Sigmoid colon (tissue), 7 donors: ENCODE measurements around the gene MRAP2. TPM values are rescaled to one million over a fixed set of nuclear protein-coding genes. Genes with fewer than 3 reads are reported as not detected.
"Not testable (repeated sequence)": the region's sequence is repeated elsewhere in the genome, so short reads cannot be mapped to it uniquely, and the experiment has no call there.

Source experiments
- DNase-seq: peaks from one replicate; pipeline ENCODE4 v3.0.0-alpha.2; 2019
- H3K27ac ChIP-seq, 4 donors: fragments of 200-600 bp; sonication (generic); one replicate each; pipeline ENCODE4 v1.5.1; 2016 to 2019; ENCODE audit warnings: mild to moderate bottlenecking in 1 of 4
- H3K27me3 ChIP-seq, 3 donors: fragments of 200-600 bp; sonication (generic); one replicate each; pipeline ENCODE4 v1.5.1; 2019; ENCODE audit warnings: mild to moderate bottlenecking in 1 of 3
- H3K36me3 ChIP-seq, 4 donors: fragments of 200-600 bp; sonication (generic); one replicate each; pipeline ENCODE4 v1.5.1; 2016 to 2019
- H3K4me1 ChIP-seq, 4 donors: fragments of 200-600 bp; sonication (generic); one replicate each; pipeline ENCODE4 v1.5.1; 2017 to 2019
- H3K4me3 ChIP-seq, 4 donors: fragments of 200-600 bp; sonication (generic); one replicate each; pipeline ENCODE4 v1.5.1; 2017 to 2019; ENCODE audit warnings: mild to moderate bottlenecking in 2 of 4, moderate library complexity in 1 of 4
- H3K9me3 ChIP-seq, 4 donors: fragments of 200-600 bp in 3 of 4; sonication (generic) in 3 of 4; one replicate each; pipeline versions ENCODE4 v1.5.1 to v1.6.1; 2013 to 2019
- CTCF ChIP-seq, 4 experiments: fragments of 450-650 bp in 3 of 4; fragments of 200-600 bp in 1 of 4; IDR thresholded peaks; one replicate each; pipeline ENCODE4 v1.5.1; 2016 to 2019; ENCODE audit warnings: antibody characterized with exemption in 4 of 4, mild to moderate bottlenecking in 3 of 4, moderate library complexity in 2 of 4
- EP300 ChIP-seq, 4 donors: sonication (generic); formaldehyde crosslinking; IDR thresholded peaks; one replicate each; pipeline ENCODE4 v1.6.1; 2017; ENCODE audit warnings: antibody characterized with exemption in 4 of 4
- POLR2A ChIP-seq, 2 donors: fragments of 450-650 bp; IDR thresholded peaks; one replicate each; pipeline ENCODE4 v1.6.1; 2016; ENCODE audit warnings: antibody characterized with exemption in 2 of 2, mild to moderate bottlenecking in 2 of 2, moderate library complexity in 2 of 2
- POLR2AphosphoS5 ChIP-seq, 4 donors: sonication (generic); formaldehyde crosslinking; IDR thresholded peaks; one replicate each; pipeline ENCODE4 v1.6.1; 2017; ENCODE audit warnings: antibody characterized with exemption in 4 of 4
- WGBS, 2 donors: extraction: QIAGEN DNeasy Blood & Tissue Kit; methylation state at CpG; one replicate each; pipeline ENCODE4 v1.1.7; 2013; 5-methylcytosine and 5-hydroxymethylcytosine counted together
- intact Hi-C: fragments of 100-400 bp; cut with DNase I; formaldehyde crosslinking; loops from one replicate; pipeline ENCODE4 v1.15.1; 2023
- polyA plus RNA-seq, 3 donors: library from polyadenylated mRNA; stranded (reverse); fragments of 200-250 nt; gene quantifications; one replicate each; pipeline ENCODE4 v1.2.3, GENCODE V29; 2013
- total RNA-seq, 4 donors: library from RNA; depleted of rRNA; stranded (reverse); fragments of >200 nt; gene quantifications; one replicate each; pipeline ENCODE4 v1.1.0, GENCODE V29; 2016
- donor health status: healthy with polysubstance abuse.
- donor health status: Bipolar disorder and iron deficiency.
- donor health status: healthy.

The MRAP2 gene
- total and polyA plus RNA-seq, 7 donors = 0.16 to 7.4 (median 1.8) TPM

DNA sequence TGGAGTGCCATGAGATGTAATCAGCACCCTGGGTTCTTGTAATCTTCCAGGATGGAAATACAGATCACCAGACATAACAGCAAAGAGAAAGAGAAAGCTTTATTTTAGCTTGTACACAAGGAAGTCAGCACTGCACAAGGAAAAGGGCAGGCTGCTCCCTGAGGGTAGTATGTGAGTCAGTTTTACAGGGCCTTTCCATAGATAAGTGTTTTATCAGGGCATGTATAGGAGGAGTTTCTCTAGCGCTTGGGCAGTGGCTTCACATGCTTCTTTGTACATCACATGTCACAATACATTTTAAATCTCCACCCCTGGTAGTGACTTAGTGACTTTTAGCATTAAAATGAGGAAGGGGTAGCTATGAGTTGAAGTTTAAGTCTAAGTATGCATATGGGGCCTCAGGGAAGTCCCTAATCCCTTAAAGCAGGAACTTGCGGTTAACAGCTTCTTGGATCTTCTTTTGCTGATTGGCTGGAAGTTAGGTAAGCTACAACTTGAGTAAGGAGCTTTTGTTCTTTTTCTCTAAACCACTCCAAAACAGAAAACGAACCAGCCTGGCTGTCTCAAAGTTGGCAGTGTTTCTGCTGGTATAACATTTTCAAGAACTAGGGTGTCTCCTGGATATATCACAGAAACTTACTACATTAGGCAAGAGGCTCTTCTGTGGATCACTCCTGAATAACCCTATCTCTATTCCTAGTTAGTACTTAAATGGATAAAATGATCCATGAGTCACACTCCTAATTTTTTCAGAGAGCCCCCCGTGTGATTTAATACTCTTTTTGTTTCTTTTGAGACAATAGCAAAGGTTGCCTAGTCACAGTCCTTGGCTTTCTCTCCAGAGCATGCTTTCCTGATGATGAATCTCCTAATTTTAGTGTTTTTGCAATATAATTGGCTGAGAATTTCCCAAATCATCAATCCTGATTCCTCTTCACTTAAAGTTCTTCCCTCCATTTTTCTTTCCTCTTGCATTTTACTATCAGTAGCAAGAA lies 60.2 kb downstream of the MRAP2 start:
- Histone ChIP-seq H3K4me3 (no peak overlapping the region), H3K27me3 (no peaks in the 10 kb centered on the region), H3K27ac (no peak overlapping the region), H3K36me3 (no peaks in the 10 kb centered on the region), H3K9me3 (no peaks in the 10 kb centered on the region), H3K4me1 (no peaks in the 10 kb centered on the region)
- TF ChIP-seq EP300 (IDR thresholded peaks at IDR 0.05) (no peak), POLR2AphosphoS5 (IDR thresholded peaks at IDR 0.05) (no peak), CTCF (IDR thresholded peaks at IDR 0.05) (no peak), POLR2A (IDR thresholded peaks at IDR 0.05) (no peak)
- intact Hi-C loops = no loop called here
- no peak for DNase-seq
- WGBS, 2 donors = 73 to 76% methylated on average over 4 of the region's 4 CpGs

- intact Hi-C loops = no loop called here
- Histone ChIP-seq H3K4me1 (no peaks in the 10 kb centered on the region), H3K4me3 (no peak overlapping the region), H3K27ac (no peak overlapping the region), H3K36me3 (no peaks in the 10 kb centered on the region), H3K9me3 (no peaks in the 10 kb centered on the region), H3K27me3 (no peaks in the 10 kb centered on the region)
- no peak for TF ChIP-seq EP300 (IDR thresholded peaks at IDR 0.05)
- no peak for DNase-seq
Observed at GRCh38 chr6:84095156-84095555, 61.6 kb downstream of the MRAP2 start.

- Histone ChIP-seq H3K36me3 (no peaks in the 10 kb centered on the region), H3K9me3 (no peaks in the 10 kb centered on the region), H3K27ac (no peak overlapping the region), H3K27me3 (no peaks in the 10 kb centered on the region), H3K4me3 (no peak overlapping the region), H3K4me1 (no peaks in the 10 kb centered on the region)
- DNase-seq = no peak
- intact Hi-C loops = no loop called here
- WGBS, 2 donors = 24 to 26% methylated on average over 1 of the region's 1 CpG
- TF ChIP-seq CTCF (IDR thresholded peaks at IDR 0.05) = no peak
- no peak for TF ChIP-seq POLR2A (IDR thresholded peaks at IDR 0.05)
- no peak for TF ChIP-seq EP300 (IDR thresholded peaks at IDR 0.05)
- TF ChIP-seq POLR2AphosphoS5 (IDR thresholded peaks at IDR 0.05) = no peak
Observed at GRCh38 chr6:84103029-84103428, 69.5 kb downstream of the MRAP2 start.

- H3K27ac ChIP-seq, intact Hi-C loops, H3K27me3 ChIP-seq, H3K36me3 ChIP-seq, DNase-seq, H3K9me3 ChIP-seq, H3K4me3 ChIP-seq, H3K4me1 ChIP-seq: not testable (repeated sequence)
- 82 to 88% methylated on average over 3 of the region's 3 CpGs for WGBS, 2 donors
Observed at GRCh38 chr6:84105215-84105924, 71.8 kb downstream of the MRAP2 start.

DNA sequence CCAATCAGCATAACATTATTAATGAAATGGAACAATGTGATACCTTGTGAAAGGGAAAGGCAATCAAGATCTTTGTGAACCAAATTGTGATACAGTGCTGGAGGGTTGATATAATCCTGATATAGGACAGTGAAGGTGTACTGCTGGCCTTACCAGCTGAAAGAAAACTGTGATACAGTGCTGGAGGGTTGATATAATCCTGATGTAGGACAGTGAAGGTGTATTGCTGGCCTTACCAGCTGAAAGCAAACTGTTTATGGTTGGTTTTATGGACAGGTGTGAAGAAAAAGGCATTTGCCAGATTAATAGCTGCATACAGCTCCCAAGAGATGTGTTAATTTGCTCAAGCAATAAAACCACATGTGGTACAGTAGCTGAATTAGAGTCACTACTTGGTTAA lies 73.9 kb downstream of the MRAP2 start:
- H3K4me1 ChIP-seq = no peaks in the 10 kb centered on the region
- no peaks in the 10 kb centered on the region for H3K27me3 ChIP-seq
- TF ChIP-seq POLR2A (IDR thresholded peaks at IDR 0.05) (no peak), EP300 (IDR thresholded peaks at IDR 0.05) (no peak), CTCF (IDR thresholded peaks at IDR 0.05) (no peak), POLR2AphosphoS5 (IDR thresholded peaks at IDR 0.05) (no peak)
- H3K9me3 ChIP-seq = no peaks in the 10 kb centered on the region
- intact Hi-C loops = no loop called here
- DNase-seq = no peak
- no peak overlapping the region for H3K4me3 ChIP-seq
- H3K36me3 ChIP-seq = no peaks in the 10 kb centered on the region
- H3K27ac ChIP-seq = no peak overlapping the region

DNA sequence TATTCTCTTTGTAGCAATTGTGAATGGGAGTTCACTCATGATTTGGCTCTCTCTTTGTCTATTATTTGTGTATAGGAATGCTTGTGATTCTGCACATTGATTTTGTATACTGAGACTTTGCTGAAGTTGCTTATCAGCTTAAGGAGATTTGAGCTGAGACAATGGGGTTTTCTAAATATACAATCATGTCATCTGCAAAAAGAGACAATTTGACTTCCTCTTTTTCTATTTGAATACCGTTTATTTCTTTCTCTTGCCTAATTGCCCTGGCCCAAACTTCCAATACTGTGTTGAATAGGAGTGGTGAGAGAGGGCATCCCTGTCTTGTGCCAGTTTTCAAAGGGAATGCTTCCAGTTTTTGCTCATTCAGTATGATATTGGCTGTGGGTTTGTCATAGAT lies 77.8 kb downstream of the MRAP2 start:
- H3K27me3 ChIP-seq, H3K27ac ChIP-seq, H3K36me3 ChIP-seq, H3K4me3 ChIP-seq, DNase-seq, H3K9me3 ChIP-seq, H3K4me1 ChIP-seq, intact Hi-C loops: not testable (repeated sequence)
- 61 to 66% methylated on average over 1 of the region's 1 CpG for WGBS, 2 donors

DNA sequence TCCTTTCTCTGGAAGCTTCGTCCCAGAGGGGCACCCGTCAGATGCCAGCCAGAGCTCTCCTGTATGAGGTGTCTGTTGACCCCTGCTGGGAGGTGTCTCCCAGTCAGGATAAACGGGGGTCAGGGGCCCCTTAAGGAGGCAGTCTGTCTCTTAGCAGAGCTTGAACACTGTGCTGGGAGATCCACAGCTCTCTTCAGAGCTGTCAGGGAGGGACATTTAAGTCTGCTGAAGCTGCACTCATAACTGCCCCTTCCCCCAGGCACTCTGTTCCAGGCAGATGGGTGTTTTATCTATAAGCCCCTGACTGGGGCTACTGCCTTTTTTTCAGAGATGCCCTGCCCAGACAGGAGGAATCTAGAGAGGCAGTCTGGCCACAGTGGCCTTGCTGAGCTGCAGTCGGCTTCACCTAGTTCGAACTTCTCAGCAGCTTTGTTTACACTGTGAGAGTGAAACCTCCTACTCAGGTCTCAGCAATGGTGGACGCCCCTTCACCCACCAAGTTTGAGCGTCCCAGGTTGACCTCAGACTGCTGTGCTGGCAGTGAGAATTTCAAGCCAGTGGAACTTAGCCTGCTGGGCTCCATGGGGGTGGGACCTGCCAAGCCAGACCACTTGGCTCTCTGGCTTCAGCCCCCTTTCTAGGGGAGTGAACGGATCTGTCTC lies 81.5 kb downstream of the MRAP2 start:
- H3K4me1 ChIP-seq, DNase-seq, H3K27ac ChIP-seq, H3K4me3 ChIP-seq, intact Hi-C loops, H3K9me3 ChIP-seq, H3K36me3 ChIP-seq, H3K27me3 ChIP-seq: not testable (repeated sequence)
- WGBS, 2 donors = 68 to 83% methylated on average over 8 of the region's 8 CpGs
